Keratinocyte (primary cell): ENCODE measurements around the gene ABCC9.

ENCODE experiments used
- CTCF ChIP-seq, 3 experiments: IDR thresholded peaks in 1 of 3; conservative IDR thresholded peaks in 1 of 3; optimal IDR thresholded peaks in 1 of 3; 2 replicates in 2 of 3; 3 replicates in 1 of 3; pipeline versions ENCODE3 to v1.5.1; 2011; ENCODE audit warnings: low read length in 3 of 3, mild to moderate bottlenecking in 3 of 3, moderate library complexity in 2 of 3, control low read depth in 1 of 3, inconsistent platforms in 1 of 3; ENCODE audit not compliant: insufficient read depth in 2 of 3; ENCODE audit errors: extremely low read depth in 1 of 3
- EZH2 ChIP-seq: IDR thresholded peaks from one replicate; pipeline ENCODE4 v1.6.1; 2012; ENCODE audit warnings: inconsistent platforms, mild to moderate bottlenecking, low read length, moderate library complexity

GRCh38 chr12:21825886-21826617, 115.2 kb downstream of the ABCC9 start:
- no peak for TF ChIP-seq CTCF (optimal IDR thresholded peaks at IDR 0.05 in 1 of 3, IDR thresholded peaks at IDR 0.05 in 1 of 3, conservative IDR thresholded peaks at IDR 0.05 in 1 of 3; ENCODE audit: extremely low read depth in 1 of 3, insufficient read depth in 2 of 3, low read length in 3 of 3)
- no peak for TF ChIP-seq EZH2
